Stimulated activated naive CD4-positive, alpha-beta T cell treated with Interleukin-2 at 50 U/mL for 16 hours (primary cell): Measurements from ENCODE around the gene SYNPO2.

Experiments
- DNase-seq: peaks from one replicate; lab custom pipeline; 2025; lab: John Stamatoyannopoulos, UW

SYNPO2 gene

DNA sequence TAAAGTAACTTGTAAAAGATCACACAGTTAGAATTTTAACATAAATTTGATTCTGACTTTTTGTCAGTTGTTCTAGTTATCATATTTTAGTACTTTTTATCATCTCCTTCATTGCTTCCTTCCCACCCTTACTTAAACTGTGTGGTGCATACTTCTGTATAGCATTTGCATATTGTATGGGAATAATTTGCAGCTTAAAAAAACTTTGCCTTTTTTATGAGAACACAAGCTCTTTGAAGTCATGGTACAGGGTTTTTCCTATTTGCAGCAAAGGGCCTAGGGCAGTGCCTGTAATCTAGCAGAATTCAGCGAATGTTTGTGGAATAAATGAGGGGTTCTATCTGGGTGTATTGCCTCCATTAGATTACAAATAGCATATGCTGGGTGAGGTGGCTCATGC lies 41.6 kb downstream of the SYNPO2 start:
- no peak for DNase-seq

DNA sequence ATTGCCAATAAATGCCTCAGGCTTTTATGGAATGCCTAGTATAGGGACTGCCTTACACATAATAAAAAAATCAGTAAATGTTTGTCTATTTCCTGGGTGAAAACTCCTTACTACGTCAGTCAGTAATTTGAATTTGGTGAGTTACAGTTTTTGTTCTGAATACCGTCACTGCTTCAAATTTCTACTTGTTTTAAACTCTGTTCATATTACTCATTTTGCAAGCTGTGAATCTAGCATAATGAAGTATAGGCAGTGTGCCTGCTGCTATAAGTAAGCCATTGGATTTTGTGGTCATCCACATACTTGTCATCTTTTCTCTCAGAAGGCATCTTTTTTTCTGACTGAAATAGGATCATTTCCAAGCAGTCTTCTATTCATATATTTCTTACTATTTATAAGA lies 43.1 kb downstream of the SYNPO2 start:
- DNase-seq = no peak

DNA sequence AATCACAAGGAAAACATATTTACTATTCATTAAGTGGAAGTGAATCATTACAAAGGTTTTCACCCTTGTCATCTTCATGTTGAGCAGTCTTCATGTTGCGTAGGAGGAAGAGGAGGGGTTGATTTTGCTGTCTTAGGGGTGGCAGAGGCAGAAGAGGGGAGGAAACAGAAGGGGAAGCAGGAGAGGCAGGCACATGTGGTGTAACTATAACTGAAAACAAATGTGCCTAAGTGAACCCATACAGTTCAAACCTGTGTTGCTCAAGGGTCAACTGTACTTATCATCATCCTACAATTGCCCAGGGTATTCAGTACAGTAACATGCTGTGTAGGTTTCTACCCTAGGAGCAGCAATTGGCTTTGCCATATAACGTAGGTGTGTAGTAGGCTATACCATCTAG lies 47.2 kb downstream of the SYNPO2 start:
- DNase-seq = no peak

DNA sequence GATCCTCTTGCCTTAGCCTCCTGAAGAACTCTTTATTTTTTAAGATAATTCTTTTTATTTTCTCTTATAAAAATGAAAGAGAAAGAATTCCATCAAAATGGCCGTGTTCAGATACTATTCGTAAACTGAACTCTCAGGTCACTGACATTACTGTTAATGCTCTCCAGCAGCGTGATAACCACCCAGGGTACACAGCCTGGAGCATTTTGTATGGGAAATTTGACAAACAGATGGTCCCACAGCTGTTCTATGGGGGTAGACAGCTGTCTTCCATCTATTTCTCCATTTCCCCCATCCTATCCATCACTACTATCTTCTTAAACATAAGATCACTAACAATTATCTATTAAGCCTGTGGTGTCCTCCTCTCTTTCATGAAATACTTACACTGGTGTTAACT lies 47.8 kb downstream of the SYNPO2 start:
- no peak for DNase-seq

DNA sequence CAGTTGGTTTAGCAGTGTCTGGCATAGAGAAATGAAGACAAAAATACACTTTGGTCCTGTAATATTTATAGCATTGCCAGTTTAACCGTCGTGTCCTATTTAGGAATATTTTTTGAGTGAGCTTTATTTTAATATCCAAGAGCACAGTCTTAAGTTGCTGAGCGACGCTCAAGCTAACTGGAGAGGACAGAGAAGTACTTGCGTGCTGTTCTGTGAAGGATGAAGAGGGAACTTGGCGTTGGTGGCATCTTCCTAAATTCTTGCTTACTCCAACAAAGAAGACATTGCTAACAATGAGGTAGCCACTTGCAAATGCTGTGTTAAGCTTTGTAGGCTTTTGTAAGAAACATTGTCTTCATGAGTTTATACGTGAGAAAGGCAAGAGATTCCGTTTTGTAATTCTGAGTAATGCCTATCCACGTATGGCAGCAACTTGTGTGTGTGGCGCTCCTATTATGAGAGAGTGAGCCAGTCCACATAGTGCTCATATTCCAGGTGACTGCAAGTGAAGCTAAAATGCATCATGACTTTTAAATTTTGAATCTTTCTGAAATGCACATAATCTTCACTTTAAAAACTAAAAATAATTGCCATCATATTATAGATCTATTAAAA lies 50.6 kb downstream of the SYNPO2 start:
- DNase-seq = no peak

DNA sequence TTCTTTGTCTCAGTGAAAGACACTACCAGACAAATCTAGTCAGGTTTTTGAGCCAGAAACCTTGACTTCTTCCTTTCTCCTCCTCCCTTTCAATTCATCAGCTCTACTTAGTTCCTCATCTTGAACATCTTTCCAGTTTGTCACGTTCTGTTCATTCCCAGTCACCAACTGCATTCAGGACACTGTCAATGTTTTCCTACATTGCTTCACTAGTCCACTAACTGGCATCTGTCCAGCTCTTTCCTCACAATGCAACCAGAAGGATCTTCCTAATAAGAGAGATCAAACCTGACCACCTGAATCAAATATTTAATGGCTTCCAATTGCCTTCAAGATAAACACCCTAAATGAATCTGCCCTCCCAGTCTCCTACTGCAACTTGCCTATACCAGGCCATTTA lies 52.5 kb downstream of the SYNPO2 start:
- DNase-seq = no peak

DNA sequence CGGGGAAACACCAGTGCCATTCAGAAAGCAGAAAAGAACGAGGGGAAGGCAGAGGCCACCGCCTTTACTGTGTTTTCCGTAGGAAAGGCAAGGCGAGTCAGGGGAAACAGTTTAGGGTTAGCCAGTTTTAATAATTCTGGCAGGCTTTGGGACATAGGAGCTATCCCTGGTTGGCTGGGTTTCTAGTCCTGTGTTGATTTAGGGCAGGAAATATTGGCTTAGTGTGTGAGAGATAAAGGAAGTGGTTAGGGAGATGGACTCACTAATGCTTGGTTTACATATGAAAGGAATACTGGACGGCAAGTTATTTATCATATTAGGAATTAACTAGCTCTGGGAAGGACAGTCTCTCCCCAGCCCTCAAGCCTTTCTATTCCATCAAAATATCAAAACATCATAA lies 53.1 kb downstream of the SYNPO2 start:
- DNase-seq = no peak

DNA sequence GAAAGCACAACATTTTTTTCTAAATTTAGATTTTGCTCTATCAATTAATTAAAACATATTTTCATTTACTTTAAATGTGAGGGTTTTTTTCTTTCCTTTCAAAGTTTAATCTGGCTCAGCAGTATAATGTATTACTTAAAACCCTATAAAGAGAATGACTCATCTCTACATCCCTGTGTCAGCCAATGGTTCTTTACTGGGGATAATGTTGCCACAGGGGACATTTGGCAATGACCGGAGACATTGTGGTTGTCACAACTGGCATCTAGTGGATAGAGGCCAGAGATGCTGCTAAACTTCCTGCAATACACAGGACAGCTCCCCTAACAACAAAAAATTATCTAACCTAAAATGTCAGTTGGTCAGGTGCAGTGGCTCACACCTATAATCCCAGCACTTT lies 53.8 kb downstream of the SYNPO2 start:
- DNase-seq = no peak

DNA sequence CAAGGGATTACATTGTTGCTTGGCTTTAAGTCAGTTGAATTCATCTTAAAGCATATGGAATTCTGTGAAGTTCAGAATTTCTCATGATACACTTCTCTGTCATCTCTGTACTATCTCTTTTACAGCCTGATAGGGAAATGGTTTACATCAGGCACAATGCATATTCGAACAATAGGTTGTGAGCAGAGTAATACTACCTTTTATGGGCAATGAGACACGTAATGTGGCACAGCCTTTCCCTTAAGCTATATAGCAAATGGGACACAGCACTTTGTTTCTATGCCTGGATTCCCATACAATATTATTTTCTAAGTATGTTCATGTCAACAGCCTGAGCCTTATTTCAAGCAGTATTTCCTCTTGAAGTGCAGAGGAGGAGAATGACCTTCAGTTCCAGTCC lies 58.4 kb downstream of the SYNPO2 start:
- DNase-seq = no peak

DNA sequence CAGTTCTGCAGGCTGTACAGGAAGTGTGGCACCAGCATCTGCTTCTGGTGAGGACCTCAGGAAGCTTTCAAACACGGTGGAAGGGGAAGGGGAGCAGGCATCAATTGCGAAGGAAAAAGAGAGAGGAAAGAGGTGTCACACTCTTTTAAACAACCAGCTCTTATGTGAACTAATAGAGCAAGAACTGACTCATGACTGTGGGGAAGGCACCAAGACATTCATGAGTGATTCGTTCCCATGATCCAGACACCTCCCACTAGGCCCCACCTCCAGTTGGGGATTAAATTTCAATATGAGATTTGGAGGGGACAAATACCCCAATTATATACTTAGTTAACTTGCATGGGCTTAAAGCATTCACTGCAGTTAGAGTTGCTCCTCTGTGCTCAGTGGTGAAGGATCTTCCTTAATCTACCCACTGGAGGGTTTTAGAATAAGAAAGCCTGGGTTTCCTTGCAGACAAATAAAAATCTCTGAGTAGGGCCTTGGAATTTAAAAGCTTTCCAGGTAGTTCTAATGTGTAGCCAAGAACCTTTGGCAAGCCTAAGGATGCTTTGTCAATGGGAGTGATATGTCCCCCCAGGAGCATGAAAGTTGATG lies 60.0 kb downstream of the SYNPO2 start:
- DNase-seq = no peak

DNA sequence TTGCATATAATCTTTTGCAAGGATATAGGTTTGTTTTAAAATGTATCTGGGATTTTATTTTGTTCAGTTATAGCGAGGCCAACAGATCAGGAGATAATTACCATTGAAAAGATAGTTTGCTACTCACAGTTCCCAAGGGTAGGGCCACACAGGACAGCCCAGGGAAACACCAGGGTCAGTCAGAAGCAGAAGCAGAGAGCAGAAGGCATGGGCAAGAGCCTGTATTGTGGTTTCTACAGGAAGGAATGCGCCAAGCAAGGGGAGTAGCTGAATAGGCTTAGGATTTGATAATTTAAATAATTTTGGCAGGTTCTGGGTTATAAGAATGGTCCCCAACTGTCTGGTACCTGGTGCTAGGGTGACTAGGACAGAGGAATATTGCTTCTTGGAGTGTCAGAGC lies 61.6 kb downstream of the SYNPO2 start:
- no peak for DNase-seq

DNA sequence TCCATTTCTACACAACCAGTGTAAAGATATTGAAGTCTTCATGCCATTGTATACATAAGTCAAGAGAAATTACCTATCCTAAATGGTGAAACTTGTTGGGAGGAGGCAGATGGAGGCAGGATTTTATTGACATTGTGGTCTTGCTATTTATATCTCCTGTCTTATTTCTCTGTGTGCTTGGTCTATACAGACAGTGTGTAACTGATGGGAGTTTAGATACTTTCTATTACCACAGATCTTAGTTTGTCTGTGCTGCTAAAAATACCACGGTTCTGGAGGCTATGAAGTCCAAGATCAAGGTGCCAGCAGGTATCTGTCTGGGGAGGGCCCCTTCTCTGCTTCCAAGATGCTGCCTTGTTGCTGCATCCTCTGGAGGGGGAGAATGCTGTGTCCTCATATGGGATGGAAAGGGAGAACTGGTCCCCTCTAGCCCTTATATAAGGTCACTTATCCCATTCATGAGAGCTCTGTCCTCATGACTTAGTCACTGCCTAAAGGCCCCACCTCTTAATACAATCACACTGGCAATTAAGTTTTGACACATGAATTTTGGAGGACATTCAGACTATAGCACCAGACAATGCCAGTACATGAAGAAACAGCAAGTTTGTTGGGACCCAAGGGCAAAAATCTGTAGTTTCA lies 62.4 kb downstream of the SYNPO2 start:
- DNase-seq = no peak

DNA sequence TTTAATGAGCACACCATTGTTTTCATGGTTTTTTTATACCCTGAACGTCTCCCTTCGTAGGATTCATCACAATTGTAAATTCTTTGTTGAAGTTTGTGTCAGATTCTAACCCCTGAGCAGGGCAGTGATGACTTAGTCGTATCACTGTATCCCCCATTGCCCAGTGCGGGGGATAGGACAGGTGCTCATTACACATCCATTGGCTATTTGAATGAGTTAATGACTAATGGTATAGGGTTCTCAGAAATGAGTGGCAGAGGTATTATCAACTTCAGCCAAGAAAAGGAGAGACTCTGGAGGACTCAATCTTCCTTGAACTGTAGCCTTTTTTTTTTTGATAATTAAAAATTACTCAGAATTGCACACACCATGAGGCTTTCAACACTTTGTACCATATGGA lies 64.6 kb downstream of the SYNPO2 start:
- no peak for DNase-seq

DNA sequence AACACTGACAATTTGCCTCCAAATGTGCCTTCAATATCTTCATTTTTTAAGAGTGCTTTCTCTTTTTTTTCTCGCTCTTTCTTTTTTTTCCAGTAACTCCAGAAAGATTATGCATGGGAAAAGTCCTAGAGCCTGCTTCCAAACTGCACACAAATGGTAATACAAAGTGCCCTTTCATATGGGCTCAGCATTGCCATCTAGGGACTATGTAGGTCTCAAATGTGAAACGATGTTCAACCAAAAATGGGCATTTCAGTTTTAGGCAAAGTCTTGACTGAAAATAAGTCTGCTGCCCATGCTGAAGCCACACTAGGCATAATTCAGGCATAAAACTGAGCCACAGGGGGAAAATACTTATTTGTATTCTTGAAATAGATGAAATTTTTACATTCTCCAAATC lies 65.6 kb downstream of the SYNPO2 start:
- DNase-seq = no peak

DNA sequence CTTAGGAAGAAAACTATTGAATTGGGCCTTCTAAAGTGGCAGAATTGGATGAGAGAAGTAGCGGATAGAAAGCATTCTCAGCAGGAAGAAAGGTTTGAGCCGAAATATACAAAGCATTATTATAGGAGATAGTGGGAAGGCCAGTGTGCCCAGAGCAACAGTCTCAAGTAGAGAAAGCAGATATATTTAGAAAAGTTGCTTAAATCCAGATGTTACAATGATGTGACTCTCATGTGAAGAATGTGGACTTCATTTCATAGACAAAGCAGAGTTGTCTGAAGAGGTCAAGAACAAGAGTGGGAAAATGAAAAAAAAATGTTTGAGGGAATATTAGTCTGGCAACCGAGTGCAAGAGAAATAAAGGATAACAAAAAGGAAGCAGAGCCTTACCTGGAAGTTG lies 66.9 kb downstream of the SYNPO2 start:
- no peak for DNase-seq

DNA sequence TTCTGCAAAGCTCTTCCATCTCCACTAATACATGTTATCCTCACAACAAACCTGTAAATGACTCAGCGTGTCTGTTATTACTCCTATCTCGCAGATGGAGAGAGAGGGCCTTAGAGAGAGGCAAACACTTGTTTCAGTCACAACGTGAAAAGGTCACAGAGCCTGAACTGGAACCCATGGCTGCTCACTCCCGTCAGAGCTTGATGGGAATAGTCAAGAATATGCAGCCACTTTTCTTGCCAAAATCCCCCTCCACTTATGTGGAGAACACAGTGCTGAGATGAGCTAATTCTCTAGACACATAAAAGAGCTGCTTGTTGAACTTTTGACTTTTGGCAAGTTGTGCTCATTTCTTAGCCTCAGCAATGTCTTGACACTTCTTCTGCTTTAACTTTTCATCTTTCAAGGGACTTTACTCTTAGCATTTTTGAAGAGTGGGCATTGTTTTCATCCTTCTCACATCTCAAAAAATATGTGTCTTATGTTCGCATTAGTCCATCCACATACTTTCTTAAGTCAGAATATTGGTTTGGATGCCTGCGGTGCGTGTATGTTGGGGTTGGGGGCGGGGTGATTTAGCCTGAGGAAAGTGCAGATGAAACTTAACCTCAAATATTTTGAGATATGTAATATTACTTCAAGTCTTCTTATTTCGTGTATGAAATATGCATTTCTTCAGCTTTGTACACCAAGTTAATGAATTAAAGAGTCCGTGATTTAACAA lies 69.2 kb downstream of the SYNPO2 start:
- no peak for DNase-seq

DNA sequence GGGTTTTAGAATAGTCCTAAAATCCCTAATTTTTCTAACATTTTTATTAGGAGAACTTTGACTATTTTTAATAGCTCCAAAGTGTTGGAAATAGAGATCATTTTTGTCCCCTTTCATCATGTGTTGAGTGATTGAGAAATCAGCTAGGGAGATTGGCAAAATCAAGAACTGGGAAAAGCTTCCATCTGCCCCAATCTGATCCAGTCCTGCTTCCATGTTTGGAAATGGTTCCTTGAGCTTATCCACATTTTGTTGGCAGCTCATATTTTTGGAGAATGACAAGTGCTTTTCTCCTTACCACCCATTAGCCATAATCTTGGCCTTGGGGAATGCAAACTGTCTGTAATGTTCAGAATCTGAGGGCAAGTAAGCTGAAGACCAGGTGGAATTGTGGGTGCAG lies 73.9 kb downstream of the SYNPO2 start:
- DNase-seq = no peak

DNA sequence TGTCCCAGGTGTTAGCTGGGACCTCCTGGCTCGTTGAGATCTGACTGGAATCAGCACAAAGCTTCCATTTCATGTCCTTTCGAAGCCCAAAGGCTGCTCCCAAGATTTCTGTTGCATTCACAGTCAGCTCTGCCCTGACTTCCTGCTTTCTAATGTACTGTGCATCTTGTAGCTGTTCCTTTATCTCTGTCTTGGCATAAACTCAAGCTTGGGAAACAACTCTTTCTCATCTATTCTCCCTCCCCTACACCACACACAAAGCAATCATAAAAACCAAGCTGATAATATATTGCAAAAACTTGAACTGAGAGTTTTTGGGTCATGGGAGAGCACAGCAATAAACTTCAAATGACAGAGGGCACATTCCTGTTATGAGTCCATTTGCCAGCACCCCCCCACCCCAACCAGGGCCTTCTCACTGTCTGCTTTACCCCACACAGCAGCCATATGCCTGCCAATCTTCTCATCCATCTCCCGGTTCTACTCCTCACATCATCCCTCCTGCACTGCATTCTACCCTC lies 76.3 kb downstream of the SYNPO2 start:
- no peak for DNase-seq

DNA sequence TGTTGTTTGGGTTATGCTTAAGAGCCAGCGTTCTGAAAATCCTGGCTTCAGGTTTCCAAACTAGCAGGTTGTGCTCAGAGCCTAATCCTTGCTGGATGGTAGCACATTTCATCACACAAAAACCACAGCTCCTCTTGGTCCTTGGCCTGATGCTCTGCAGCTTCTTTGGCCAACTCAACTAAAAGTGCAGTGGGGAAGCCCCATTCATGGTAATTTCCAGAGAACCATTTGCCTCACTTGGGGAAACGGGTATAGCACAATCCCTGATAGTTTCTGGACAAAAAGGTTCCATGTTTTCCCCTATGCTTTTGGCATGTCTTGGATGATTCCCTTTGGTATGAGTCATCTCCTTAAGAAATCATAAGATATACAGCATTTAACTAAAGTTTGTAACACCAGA lies 78.7 kb downstream of the SYNPO2 start:
- no peak for DNase-seq

DNA sequence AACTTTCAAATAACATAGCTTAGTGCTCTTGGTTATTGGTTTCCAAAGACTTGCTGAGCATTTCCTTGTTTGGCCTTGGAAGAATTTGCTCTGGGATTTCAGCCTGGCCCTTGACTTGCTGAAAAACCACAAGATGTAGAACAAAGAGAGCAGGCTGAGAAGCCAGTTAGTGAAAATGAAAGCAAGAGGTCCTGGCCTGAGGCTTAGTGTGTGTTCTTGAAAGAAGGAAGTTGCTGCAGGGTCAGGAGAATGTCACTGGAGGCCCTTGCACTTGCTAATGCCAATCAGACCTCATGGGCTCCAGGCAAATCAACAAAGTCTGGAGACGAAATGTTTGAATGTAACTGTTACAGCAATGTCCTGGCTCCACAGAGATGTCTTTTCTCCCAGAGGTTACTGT lies 79.4 kb downstream of the SYNPO2 start:
- DNase-seq = no peak

DNA sequence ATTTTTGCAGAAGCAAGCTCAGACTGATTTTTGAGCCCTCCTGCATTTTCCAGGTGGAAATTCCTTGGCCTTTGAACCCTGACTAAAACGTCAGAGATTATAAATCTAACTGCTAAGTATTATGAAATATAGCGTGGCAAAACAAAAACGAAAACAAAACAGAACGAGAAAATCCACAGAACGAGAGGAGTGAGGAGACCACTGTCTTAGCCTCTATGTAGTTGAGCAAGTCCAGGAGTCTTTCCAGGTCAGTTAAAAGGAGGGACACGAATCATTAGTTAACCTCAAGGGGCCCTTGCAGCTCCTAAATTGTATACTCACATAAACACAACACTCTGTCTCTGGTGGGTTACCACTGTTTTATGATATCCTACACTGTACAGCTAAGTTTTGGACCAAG lies 80.2 kb downstream of the SYNPO2 start:
- no peak for DNase-seq

DNA sequence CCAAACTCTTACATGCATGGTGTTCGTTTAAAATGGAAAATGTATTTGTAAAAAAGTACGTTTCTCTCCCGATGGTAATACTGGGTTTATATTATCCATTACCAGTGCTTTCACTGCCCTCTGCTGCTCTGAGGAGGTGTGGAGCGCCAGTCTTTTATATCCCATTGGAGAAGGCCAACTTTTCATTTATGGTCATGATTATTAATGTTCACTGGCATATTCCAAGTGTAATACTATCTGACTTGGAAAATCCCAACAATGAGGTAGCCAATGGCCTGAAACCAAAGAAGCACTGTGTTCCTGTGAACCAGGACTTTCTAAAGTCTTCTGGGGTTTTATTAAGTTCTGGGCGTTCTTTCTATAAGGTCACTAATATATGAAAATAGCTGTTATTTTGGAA lies 80.7 kb downstream of the SYNPO2 start:
- DNase-seq = no peak

DNA sequence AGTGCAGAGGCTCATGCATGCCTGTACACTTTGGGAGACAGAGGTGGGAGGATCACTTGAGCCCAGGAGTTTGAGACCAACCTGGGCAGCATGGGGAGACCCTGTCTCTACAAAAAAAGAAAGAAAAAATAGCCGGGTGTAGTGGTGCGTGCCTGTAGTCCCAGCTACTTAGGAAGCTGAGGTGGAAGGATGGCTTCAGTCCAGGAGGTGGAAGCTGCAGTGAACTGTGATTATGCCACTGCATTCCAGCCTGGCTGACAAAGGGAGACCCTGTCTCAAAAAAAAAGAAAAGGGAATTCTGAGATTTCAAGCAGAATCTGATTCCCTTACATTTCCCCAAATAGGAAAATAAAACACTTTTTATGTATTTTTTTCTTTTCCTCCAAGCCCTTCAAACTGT lies 83.5 kb downstream of the SYNPO2 start:
- no peak for DNase-seq
